ENCODE measurements around the gene TRPV4. TPM values are rescaled to one million over a fixed set of nuclear protein-coding genes. Genes with fewer than 3 reads are reported as not detected.

Gene TRPV4
- total RNA-seq, 1 donor from 2014 or later, result 0.75 TPM

DNA sequence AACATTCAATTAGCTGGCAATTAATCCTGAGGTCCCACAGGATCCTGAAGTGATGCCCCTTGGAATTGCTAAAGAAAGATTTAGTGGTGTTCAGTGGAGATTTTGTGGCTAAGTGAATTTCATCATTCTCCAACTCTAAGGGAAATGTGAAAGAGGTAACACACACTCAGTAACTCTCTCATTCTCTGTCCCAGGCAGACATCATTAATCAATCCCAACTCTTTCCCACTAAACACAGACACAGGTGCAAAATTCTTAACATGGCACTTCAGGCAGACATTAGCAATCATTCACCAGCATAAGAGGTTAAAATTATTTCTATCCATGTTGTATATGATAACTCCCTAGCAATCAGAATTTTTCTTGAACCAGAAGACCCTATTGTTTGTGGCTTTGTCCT, 40.2 kb downstream of the TRPV4 start:
- FAIRE-seq, result no peak
- peaks cover 4% of the 10 kb centered on the region for H3K27me3 Mint-ChIP-seq (ENCODE audit: low read depth, unreplicated experiment)

DNA sequence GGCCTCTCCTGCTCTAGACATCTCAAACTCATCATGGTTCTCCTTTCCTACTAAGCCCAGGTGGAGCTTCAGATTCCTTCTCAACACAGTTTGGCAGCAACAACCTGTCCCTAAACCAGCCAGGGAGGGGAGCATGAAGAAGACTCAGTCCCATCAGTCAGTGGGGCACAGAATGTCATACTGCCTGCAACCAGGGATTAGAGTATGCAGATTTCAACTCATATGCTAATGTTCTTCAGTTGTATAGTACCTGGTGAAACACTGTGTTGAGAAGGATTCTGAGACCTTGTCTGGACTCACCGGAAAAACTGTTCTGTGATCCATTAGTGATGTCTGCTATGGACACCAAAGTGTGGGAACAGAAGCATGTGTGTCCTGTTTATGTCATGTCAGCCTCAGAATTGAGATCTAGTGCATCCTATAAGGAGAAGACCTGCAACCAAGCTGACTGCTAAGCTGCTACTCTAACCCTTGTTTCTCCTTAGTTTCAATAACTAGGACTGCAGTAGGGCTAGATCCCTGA, 43.6 kb downstream of the TRPV4 start:
- Histone ChIP-seq H3K4me3 (ENCODE audit: insufficient read depth, low read depth, low read length) (no peak overlapping the region), H3K9me3 (ENCODE audit: insufficient read depth, low read depth, low read length) (no peaks in the 10 kb centered on the region), H3K4me1 (ENCODE audit: insufficient read depth, low read length) (no peaks in the 10 kb centered on the region), H4K20me1 (ENCODE audit: insufficient read depth, low read length) (no peaks in the 10 kb centered on the region), H3K27ac (ENCODE audit: low read depth, low read length) (no peak overlapping the region), H3K36me3 (ENCODE audit: insufficient read depth, low read length) (no peaks in the 10 kb centered on the region), H3K27me3 (ENCODE audit: insufficient read depth, low read length) (no peaks in the 10 kb centered on the region), H3K4me2 (ENCODE audit: low read length) (no peak overlapping the region), H3K79me2 (ENCODE audit: insufficient read depth, low read length) (no peaks in the 10 kb centered on the region), H3K9ac (ENCODE audit: low read length) (no peak overlapping the region), H2AFZ (ENCODE audit: low read depth, low read length) (no peak overlapping the region)
- H3K27me3 Mint-ChIP-seq (ENCODE audit: low read depth, unreplicated experiment), result peaks cover 4% of the 10 kb centered on the region
- FAIRE-seq, result no peak
- DNase-seq (ENCODE audit: low read depth), result no peak
- no peaks in the 10 kb centered on the region for H3K4me1 Mint-ChIP-seq (ENCODE audit: low read depth, unreplicated experiment)
- H3K27ac Mint-ChIP-seq (ENCODE audit: unreplicated experiment), result no peak overlapping the region
- no peaks in the 10 kb centered on the region for H3K9me3 Mint-ChIP-seq (ENCODE audit: unreplicated experiment)
- no peak overlapping the region for H3K4me3 Mint-ChIP-seq (ENCODE audit: unreplicated experiment)
- no peak for TF ChIP-seq EZH2 (IDR thresholded peaks at IDR 0.05; ENCODE audit: insufficient read depth, low read length)
- TF ChIP-seq, protein P1, sequence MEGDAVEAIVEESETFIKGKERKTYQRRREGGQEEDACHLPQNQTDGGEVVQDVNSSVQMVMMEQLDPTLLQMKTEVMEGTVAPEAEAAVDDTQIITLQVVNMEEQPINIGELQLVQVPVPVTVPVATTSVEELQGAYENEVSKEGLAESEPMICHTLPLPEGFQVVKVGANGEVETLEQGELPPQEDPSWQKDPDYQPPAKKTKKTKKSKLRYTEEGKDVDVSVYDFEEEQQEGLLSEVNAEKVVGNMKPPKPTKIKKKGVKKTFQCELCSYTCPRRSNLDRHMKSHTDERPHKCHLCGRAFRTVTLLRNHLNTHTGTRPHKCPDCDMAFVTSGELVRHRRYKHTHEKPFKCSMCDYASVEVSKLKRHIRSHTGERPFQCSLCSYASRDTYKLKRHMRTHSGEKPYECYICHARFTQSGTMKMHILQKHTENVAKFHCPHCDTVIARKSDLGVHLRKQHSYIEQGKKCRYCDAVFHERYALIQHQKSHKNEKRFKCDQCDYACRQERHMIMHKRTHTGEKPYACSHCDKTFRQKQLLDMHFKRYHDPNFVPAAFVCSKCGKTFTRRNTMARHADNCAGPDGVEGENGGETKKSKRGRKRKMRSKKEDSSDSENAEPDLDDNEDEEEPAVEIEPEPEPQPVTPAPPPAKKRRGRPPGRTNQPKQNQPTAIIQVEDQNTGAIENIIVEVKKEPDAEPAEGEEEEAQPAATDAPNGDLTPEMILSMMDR (IDR thresholded peaks at IDR 0.05; ENCODE audit: insufficient read depth, low read depth, low read length), result no peak
- H3K36me3 Mint-ChIP-seq (ENCODE audit: low read depth, unreplicated experiment), result no peaks in the 10 kb centered on the region

More for the DNA sequence above, 40.2 kb downstream of the TRPV4 start:
- Mint-ChIP-seq H3K36me3 (ENCODE audit: low read depth, unreplicated experiment) (no peaks in the 10 kb centered on the region), H3K27ac (ENCODE audit: unreplicated experiment) (no peak overlapping the region), H3K4me3 (ENCODE audit: unreplicated experiment) (no peak overlapping the region), H3K4me1 (ENCODE audit: low read depth, unreplicated experiment) (no peaks in the 10 kb centered on the region), H3K9me3 (ENCODE audit: unreplicated experiment) (no peaks in the 10 kb centered on the region)
- Histone ChIP-seq H3K4me2 (ENCODE audit: low read length) (no peak overlapping the region), H3K9ac (ENCODE audit: low read length) (no peak overlapping the region), H4K20me1 (ENCODE audit: insufficient read depth, low read length) (no peaks in the 10 kb centered on the region), H3K9me3 (ENCODE audit: insufficient read depth, low read depth, low read length) (no peaks in the 10 kb centered on the region), H3K27ac (ENCODE audit: low read depth, low read length) (no peak overlapping the region), H3K4me3 (ENCODE audit: insufficient read depth, low read depth, low read length) (no peak overlapping the region), H3K36me3 (ENCODE audit: insufficient read depth, low read length) (no peaks in the 10 kb centered on the region), H3K4me1 (ENCODE audit: insufficient read depth, low read length) (peaks cover 3% of the 10 kb centered on the region), H3K27me3 (ENCODE audit: insufficient read depth, low read length) (no peaks in the 10 kb centered on the region), H3K79me2 (ENCODE audit: insufficient read depth, low read length) (no peaks in the 10 kb centered on the region), H2AFZ (ENCODE audit: low read depth, low read length) (no peak overlapping the region)
- DNase-seq (ENCODE audit: low read depth), result no peak
- TF ChIP-seq, protein P1 (IDR thresholded peaks at IDR 0.05; ENCODE audit: insufficient read depth, low read depth, low read length), result no peak
- TF ChIP-seq EZH2 (IDR thresholded peaks at IDR 0.05; ENCODE audit: insufficient read depth, low read length), result no peak

DNA sequence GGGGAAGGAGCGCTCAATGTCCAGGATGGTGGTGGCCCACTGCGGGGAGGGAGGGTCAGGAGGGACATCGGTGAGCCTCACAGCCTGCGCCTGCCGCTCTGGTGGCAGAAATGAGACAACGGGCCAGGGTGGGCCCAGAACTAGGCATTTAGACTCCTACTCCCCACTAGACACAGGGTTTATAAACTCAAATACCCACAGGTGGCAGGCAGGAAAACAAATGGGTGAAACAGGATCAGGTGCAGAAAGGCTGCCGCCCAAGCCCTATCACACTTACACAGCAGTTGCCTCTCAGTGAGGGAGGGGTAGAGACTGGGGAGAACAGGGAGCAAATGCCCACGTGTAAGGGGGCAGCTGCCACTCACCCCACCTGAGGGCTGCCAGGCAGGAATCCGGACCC, 46.4 kb downstream of the TRPV4 start:
- H3K4me1 Mint-ChIP-seq (ENCODE audit: low read depth, unreplicated experiment), result no peaks in the 10 kb centered on the region
- H3K27me3 Mint-ChIP-seq (ENCODE audit: low read depth, unreplicated experiment), result peaks cover 6% of the 10 kb centered on the region
- Histone ChIP-seq H3K27ac (ENCODE audit: low read depth, low read length) (no peak overlapping the region), H3K36me3 (ENCODE audit: insufficient read depth, low read length) (no peaks in the 10 kb centered on the region), H2AFZ (ENCODE audit: low read depth, low read length) (no peak overlapping the region), H3K4me2 (ENCODE audit: low read length) (no peak overlapping the region), H3K79me2 (ENCODE audit: insufficient read depth, low read length) (no peaks in the 10 kb centered on the region), H3K9ac (ENCODE audit: low read length) (no peak overlapping the region), H3K9me3 (ENCODE audit: insufficient read depth, low read depth, low read length) (no peaks in the 10 kb centered on the region), H3K4me1 (ENCODE audit: insufficient read depth, low read length) (no peaks in the 10 kb centered on the region), H3K27me3 (ENCODE audit: insufficient read depth, low read length) (no peaks in the 10 kb centered on the region), H4K20me1 (ENCODE audit: insufficient read depth, low read length) (no peaks in the 10 kb centered on the region), H3K4me3 (ENCODE audit: insufficient read depth, low read depth, low read length) (no peak overlapping the region)
- H3K4me3 Mint-ChIP-seq (ENCODE audit: unreplicated experiment), result no peak overlapping the region
- no peak for DNase-seq (ENCODE audit: low read depth)
- no peak for TF ChIP-seq EZH2 (IDR thresholded peaks at IDR 0.05; ENCODE audit: insufficient read depth, low read length)
- TF ChIP-seq, protein P1 (IDR thresholded peaks at IDR 0.05; ENCODE audit: insufficient read depth, low read depth, low read length), result no peak
- H3K27ac Mint-ChIP-seq (ENCODE audit: unreplicated experiment), result no peak overlapping the region
- H3K9me3 Mint-ChIP-seq (ENCODE audit: unreplicated experiment), result peaks cover 2% of the 10 kb centered on the region
- peaks cover 4% of the 10 kb centered on the region for H3K36me3 Mint-ChIP-seq (ENCODE audit: low read depth, unreplicated experiment)
- FAIRE-seq, result no peak

Measured in astrocyte (in vitro differentiated cells and primary cell).